ENCODE measurements around the gene TLR9.

TLR9 gene

GRCh38 chr3:52223449-52224408, 1.7 kb downstream of the TLR9 start:
- H3K4me1 ChIP-seq (ENCODE audit: control insufficient read depth, insufficient read depth, low read length): no peaks in the 10 kb centered on the region
- H3K9ac ChIP-seq (ENCODE audit: low read length): no peak overlapping the region
- no peak overlapping the region for H3K27ac ChIP-seq (ENCODE audit: low read depth, low read length)
- no peaks in the 10 kb centered on the region for H3K27me3 ChIP-seq (ENCODE audit: control insufficient read depth, insufficient read depth, low read length)
- H3K4me3 ChIP-seq (ENCODE audit: low read length): no peak overlapping the region
- no peaks in the 10 kb centered on the region for H3K36me3 ChIP-seq (ENCODE audit: control insufficient read depth, insufficient read depth, low read length)

- H3K9ac ChIP-seq (ENCODE audit: low read length): no peak overlapping the region
- H3K4me1 ChIP-seq (ENCODE audit: control insufficient read depth, insufficient read depth, low read length): no peaks in the 10 kb centered on the region
- no peak overlapping the region for H3K27ac ChIP-seq (ENCODE audit: low read depth, low read length)
- H3K27me3 ChIP-seq (ENCODE audit: control insufficient read depth, insufficient read depth, low read length): no peaks in the 10 kb centered on the region
- H3K4me3 ChIP-seq (ENCODE audit: low read length): no peak overlapping the region
- H3K36me3 ChIP-seq (ENCODE audit: control insufficient read depth, insufficient read depth, low read length): no peaks in the 10 kb centered on the region
These were observed 2.9 kb downstream of the TLR9 start for GRCh38 chr3:52222319-52223221.

GRCh38 chr3:52221563-52222318, 3.7 kb downstream of the TLR9 start:
- no peaks in the 10 kb centered on the region for H3K36me3 ChIP-seq (ENCODE audit: control insufficient read depth, insufficient read depth, low read length)
- no peaks in the 10 kb centered on the region for H3K27me3 ChIP-seq (ENCODE audit: control insufficient read depth, insufficient read depth, low read length)
- no peak overlapping the region for H3K4me3 ChIP-seq (ENCODE audit: low read length)
- peaks cover 3% of the 10 kb centered on the region for H3K4me1 ChIP-seq (ENCODE audit: control insufficient read depth, insufficient read depth, low read length)
- H3K27ac ChIP-seq (ENCODE audit: low read depth, low read length): no peak overlapping the region
- H3K9ac ChIP-seq (ENCODE audit: low read length): no peak overlapping the region

DNA sequence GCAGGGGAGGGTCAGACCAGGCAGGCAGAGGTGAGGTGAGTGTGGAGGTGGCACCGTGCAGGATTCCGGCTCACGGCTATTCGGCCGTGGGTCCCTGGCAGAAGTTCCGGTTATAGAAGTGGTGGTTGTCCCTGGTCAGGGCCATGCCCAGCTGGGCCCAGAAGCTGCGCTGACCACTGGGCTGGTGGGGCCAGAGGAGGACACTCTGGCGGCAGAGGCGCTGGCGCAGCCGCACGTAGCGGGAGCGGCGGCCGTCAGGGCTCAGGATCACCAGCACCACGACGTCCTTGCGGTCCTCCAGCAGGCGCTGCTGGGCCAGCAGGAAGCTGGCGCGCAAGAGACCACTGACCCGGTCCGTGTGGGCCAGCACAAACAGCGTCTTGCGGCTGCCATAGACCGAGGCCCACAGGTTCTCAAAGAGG, 4.3 kb downstream of the TLR9 start:
- Histone ChIP-seq H3K4me1 (ENCODE audit: control insufficient read depth, insufficient read depth, low read length) (peaks cover 7% of the 10 kb centered on the region), H3K9ac (ENCODE audit: low read length) (no peak overlapping the region), H3K27ac (ENCODE audit: low read depth, low read length) (no peak overlapping the region), H3K4me3 (ENCODE audit: low read length) (no peak overlapping the region), H3K27me3 (ENCODE audit: control insufficient read depth, insufficient read depth, low read length) (no peaks in the 10 kb centered on the region), H3K36me3 (ENCODE audit: control insufficient read depth, insufficient read depth, low read length) (no peaks in the 10 kb centered on the region)

GRCh38 chr3:52220380-52221026, 4.9 kb downstream of the TLR9 start:
- Histone ChIP-seq H3K4me3 (ENCODE audit: low read length) (no peak overlapping the region), H3K9ac (ENCODE audit: low read length) (no peak overlapping the region), H3K27ac (ENCODE audit: low read depth, low read length) (no peak overlapping the region), H3K36me3 (ENCODE audit: control insufficient read depth, insufficient read depth, low read length) (peaks cover 3% of the 10 kb centered on the region), H3K4me1 (ENCODE audit: control insufficient read depth, insufficient read depth, low read length) (peaks cover 7% of the 10 kb centered on the region), H3K27me3 (ENCODE audit: control insufficient read depth, insufficient read depth, low read length) (no peaks in the 10 kb centered on the region)

GRCh38 chr3:52218937-52219650, 6.4 kb downstream of the TLR9 start:
- peaks cover 7% of the 10 kb centered on the region for H3K4me1 ChIP-seq (ENCODE audit: control insufficient read depth, insufficient read depth, low read length)
- H3K36me3 ChIP-seq (ENCODE audit: control insufficient read depth, insufficient read depth, low read length): peaks cover 13% of the 10 kb centered on the region
- H3K4me3 ChIP-seq (ENCODE audit: low read length): no peak overlapping the region
- H3K9ac ChIP-seq (ENCODE audit: low read length): no peak overlapping the region
- no peak overlapping the region for H3K27ac ChIP-seq (ENCODE audit: low read depth, low read length)
- H3K27me3 ChIP-seq (ENCODE audit: control insufficient read depth, insufficient read depth, low read length): no peaks in the 10 kb centered on the region

DNA sequence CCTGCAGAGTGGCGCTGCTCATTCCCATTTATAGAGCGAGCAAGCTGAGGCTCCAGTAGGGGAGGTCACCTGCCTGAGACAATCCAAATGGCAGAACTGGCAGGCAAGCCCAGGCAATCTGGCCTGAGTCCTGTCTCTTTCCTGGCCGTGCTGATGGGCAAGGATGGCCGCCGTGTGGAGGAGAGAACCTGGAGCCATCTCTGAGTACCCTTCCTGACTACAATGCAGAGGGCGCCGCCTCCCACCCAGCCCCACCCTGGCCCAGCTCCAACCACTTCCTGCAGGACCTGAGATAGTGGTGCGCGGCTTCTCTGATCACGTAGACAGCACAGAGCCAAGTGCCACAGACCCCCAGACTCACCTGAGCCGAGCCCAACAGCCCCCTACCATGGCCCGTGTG, 7.0 kb downstream of the TLR9 start:
- H3K27me3 ChIP-seq (ENCODE audit: control insufficient read depth, insufficient read depth, low read length): no peaks in the 10 kb centered on the region
- H3K4me3 ChIP-seq (ENCODE audit: low read length): no peak overlapping the region
- no peak overlapping the region for H3K9ac ChIP-seq (ENCODE audit: low read length)
- peaks cover 18% of the 10 kb centered on the region for H3K36me3 ChIP-seq (ENCODE audit: control insufficient read depth, insufficient read depth, low read length)
- H3K4me1 ChIP-seq (ENCODE audit: control insufficient read depth, insufficient read depth, low read length): peaks cover 7% of the 10 kb centered on the region
- no peak overlapping the region for H3K27ac ChIP-seq (ENCODE audit: low read depth, low read length)

DNA sequence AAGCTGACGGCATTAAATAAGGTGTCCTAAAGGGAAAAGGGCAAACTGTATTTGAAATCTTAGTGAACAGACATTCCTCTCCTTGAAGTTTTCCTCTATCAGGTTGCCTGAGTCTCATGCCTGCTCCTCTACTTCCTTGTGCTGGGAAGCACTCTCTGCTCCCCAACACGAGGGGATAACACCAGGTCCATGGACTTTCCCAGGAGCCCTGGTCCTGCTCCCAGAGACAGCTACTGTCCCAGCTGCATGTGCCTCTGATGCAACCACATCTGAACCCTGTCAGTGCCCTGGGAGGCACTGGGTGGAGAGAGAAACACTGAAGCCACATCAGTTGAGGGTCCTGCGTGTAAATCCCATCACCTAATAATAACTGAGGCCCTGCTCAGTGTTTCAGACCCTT, 7.4 kb downstream of the TLR9 start:
- H3K4me1 ChIP-seq (ENCODE audit: control insufficient read depth, insufficient read depth, low read length): peaks cover 7% of the 10 kb centered on the region
- H3K27ac ChIP-seq (ENCODE audit: low read depth, low read length): no peak overlapping the region
- H3K36me3 ChIP-seq (ENCODE audit: control insufficient read depth, insufficient read depth, low read length): peaks cover 21% of the 10 kb centered on the region
- H3K27me3 ChIP-seq (ENCODE audit: control insufficient read depth, insufficient read depth, low read length): no peaks in the 10 kb centered on the region
- H3K9ac ChIP-seq (ENCODE audit: low read length): no peak overlapping the region
- no peak overlapping the region for H3K4me3 ChIP-seq (ENCODE audit: low read length)

GRCh38 chr3:52217409-52217805, 8.0 kb downstream of the TLR9 start:
- peak overlapping the region; percentile 39 for H3K4me3 ChIP-seq (ENCODE audit: low read length)
- H3K4me1 ChIP-seq (ENCODE audit: control insufficient read depth, insufficient read depth, low read length): peaks cover 7% of the 10 kb centered on the region
- H3K27me3 ChIP-seq (ENCODE audit: control insufficient read depth, insufficient read depth, low read length): no peaks in the 10 kb centered on the region
- no peak overlapping the region for H3K9ac ChIP-seq (ENCODE audit: low read length)
- H3K27ac ChIP-seq (ENCODE audit: low read depth, low read length): peak overlapping the region; percentile 50
- peaks cover 26% of the 10 kb centered on the region for H3K36me3 ChIP-seq (ENCODE audit: control insufficient read depth, insufficient read depth, low read length)

DNA sequence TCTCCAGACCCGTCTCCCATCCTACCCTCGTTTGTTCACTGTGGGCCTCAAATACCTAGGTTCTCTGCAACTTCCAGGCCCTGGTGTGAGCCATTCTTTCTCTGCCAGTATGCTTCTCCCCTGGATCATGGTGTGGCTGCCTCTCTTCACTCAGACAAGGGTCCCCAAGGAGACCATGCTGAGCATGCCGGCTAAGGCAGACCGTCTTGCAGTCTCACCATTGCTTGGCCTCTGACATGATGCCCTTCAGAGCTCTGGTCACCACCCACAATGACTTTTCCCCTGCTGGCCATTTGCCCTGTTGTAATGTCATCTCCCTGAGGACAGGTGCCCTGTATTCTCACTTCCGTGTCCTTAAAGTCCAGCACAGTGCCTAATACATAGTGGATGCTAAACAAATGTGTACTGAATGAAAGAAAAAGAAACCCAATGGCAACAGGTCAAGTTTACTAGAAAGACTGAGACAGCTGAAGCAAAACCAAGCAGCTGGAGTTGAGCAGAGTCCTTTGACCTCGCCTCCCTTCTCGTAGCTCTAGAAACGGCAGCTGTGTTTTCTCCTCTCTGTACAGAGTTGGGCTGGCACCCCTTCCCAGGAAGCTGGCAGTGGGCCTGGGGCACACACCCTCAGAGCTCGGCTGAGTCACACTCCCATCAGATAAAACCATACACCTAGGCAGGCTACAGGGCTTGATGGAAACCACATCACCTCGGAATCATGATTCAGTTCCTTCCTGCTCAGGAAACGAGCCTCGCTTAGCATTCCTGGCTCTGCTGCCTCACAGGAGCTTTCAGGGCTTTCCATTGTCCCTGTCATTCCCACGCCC, 8.6 kb downstream of the TLR9 start:
- H3K9ac ChIP-seq (ENCODE audit: low read length): no peak overlapping the region

More for the DNA sequence above, 8.6 kb downstream of the TLR9 start:
- H3K27ac ChIP-seq (ENCODE audit: low read depth, low read length): peak overlapping the region; percentile 50
- peaks cover 26% of the 10 kb centered on the region for H3K36me3 ChIP-seq (ENCODE audit: control insufficient read depth, insufficient read depth, low read length)
- H3K4me1 ChIP-seq (ENCODE audit: control insufficient read depth, insufficient read depth, low read length): peaks cover 7% of the 10 kb centered on the region
- peak overlapping the region; percentile 39 for H3K4me3 ChIP-seq (ENCODE audit: low read length)
- H3K27me3 ChIP-seq (ENCODE audit: control insufficient read depth, insufficient read depth, low read length): no peaks in the 10 kb centered on the region

All from rectal smooth muscle tissue (tissue), 1 donor.